DOHH2 (cell line): ENCODE measurements around the gene GLYATL2.

ENCODE experiments used
- H3F3A ChIP-seq: fragments of 200-600 bp; sonication (generic), shearing (Covaris generic); 2 replicates; pipeline ENCODE4 v1.6.0; 2016; ENCODE audit warnings: antibody characterized with exemption, mild to moderate bottlenecking; ENCODE audit not compliant: control insufficient read depth, insufficient read depth
- H3K27ac ChIP-seq: fragments of 200-600 bp; sonication (generic); 2 replicates; pipeline ENCODE4 v1.5.1; 2014; ENCODE audit warnings: low read depth, mild to moderate bottlenecking, low read length, moderate library complexity
- H3K27me3 ChIP-seq: fragments of 200-600 bp; sonication (generic); 2 replicates; pipeline ENCODE4 v1.6.1; 2014; ENCODE audit warnings: mild to moderate bottlenecking, low read length, mixed read lengths; ENCODE audit not compliant: control insufficient read depth
- H3K36me3 ChIP-seq: fragments of 200-600 bp; sonication (generic); 2 replicates; pipeline ENCODE4 v1.6.1; 2014; ENCODE audit warnings: mild to moderate bottlenecking, low read length, moderate library complexity, mixed read lengths; ENCODE audit not compliant: control insufficient read depth
- H3K4me1 ChIP-seq: fragments of 200-600 bp; sonication (generic); 2 replicates; pipeline ENCODE4 v1.6.1; 2014; ENCODE audit warnings: mild to moderate bottlenecking, low read length, mixed read lengths; ENCODE audit not compliant: control insufficient read depth
- H3K4me2 ChIP-seq: fragments of 200-600 bp; sonication (generic); 2 replicates; pipeline ENCODE4 v1.6.0; 2014; ENCODE audit warnings: mild to moderate bottlenecking, low read length, moderate library complexity
- H3K4me3 ChIP-seq: fragments of 200-600 bp; sonication (generic); 2 replicates; pipeline ENCODE4 v1.5.1; 2014; ENCODE audit warnings: mild to moderate bottlenecking, low read length, mixed read lengths
- H3K79me2 ChIP-seq: fragments of 200-600 bp; sonication (generic); 2 replicates; pipeline ENCODE4 v1.6.1; 2014; ENCODE audit warnings: mild to moderate bottlenecking, low read length, mixed read lengths; ENCODE audit not compliant: control insufficient read depth
- H3K9me2 ChIP-seq: fragments of 200-600 bp; sonication (generic); replicated peaks from 2 replicates; pipeline ENCODE4 v1.6.1; 2014; ENCODE audit warnings: mild to moderate bottlenecking, low read length, mixed read lengths; ENCODE audit not compliant: control insufficient read depth
- H3K9me3 ChIP-seq: fragments of 200-600 bp; sonication (generic); 2 replicates; pipeline ENCODE4 v1.6.1; 2014; ENCODE audit warnings: antibody characterized with exemption, low read length, mixed read lengths; ENCODE audit not compliant: control insufficient read depth, insufficient read depth
- H4K20me1 ChIP-seq: fragments of 200-600 bp; sonication (generic); 2 replicates; pipeline ENCODE4 v1.6.0; 2014; ENCODE audit warnings: low read depth, mild to moderate bottlenecking, antibody characterized with exemption, low read length, moderate library complexity; ENCODE audit not compliant: control insufficient read depth, insufficient read depth
- CTCF ChIP-seq: fragments of 200-600 bp; sonication (generic); IDR thresholded peaks from one replicate; pipeline ENCODE4 v1.5.1; 2014; ENCODE audit warnings: antibody characterized with exemption, mild to moderate bottlenecking, low read depth, low read length; ENCODE audit not compliant: poor library complexity, severe bottlenecking
- EZH2phosphoT487 ChIP-seq: fragments of 200-600 bp; sonication (generic); IDR thresholded peaks from 2 replicates; pipeline ENCODE4 v1.6.1; 2017; ENCODE audit warnings: borderline replicate concordance, mild to moderate bottlenecking, antibody characterized with exemption, low read length, moderate library complexity, mixed read lengths

GLYATL2 gene

GRCh38 chr11:58784995-58785394, 59.5 kb downstream of the GLYATL2 start:
- no peaks in the 10 kb centered on the region for H3K36me3 ChIP-seq
- TF ChIP-seq CTCF, result peak; percentile 32
- no peak for TF ChIP-seq EZH2phosphoT487
- H3K27ac ChIP-seq, result no peak overlapping the region
- no peaks in the 10 kb centered on the region for H3F3A ChIP-seq
- H3K4me3 ChIP-seq, result no peak overlapping the region
- no peaks in the 10 kb centered on the region for H4K20me1 ChIP-seq
- H3K4me2 ChIP-seq, result no peak overlapping the region
- H3K9me3 ChIP-seq, result peaks cover 6% of the 10 kb centered on the region; the same call in 1 of the 2 replicates
- H3K4me1 ChIP-seq, result no peaks in the 10 kb centered on the region
- H3K79me2 ChIP-seq, result no peaks in the 10 kb centered on the region
- no peaks in the 10 kb centered on the region for H3K27me3 ChIP-seq
- no peaks in the 10 kb centered on the region for H3K9me2 ChIP-seq
